IPS-18a (cell line): Measurements from ENCODE around the gene PPM1L.

ENCODE experiments used
- H3K27ac ChIP-seq: one replicate; pipeline ENCODE4 v1.5.1; 2013; ENCODE audit warnings: low read length
- H3K27me3 ChIP-seq: one replicate; pipeline ENCODE4 v1.6.1; 2013; ENCODE audit warnings: mild to moderate bottlenecking, low read length; ENCODE audit not compliant: control insufficient read depth, insufficient read depth
- H3K36me3 ChIP-seq: one replicate; pipeline ENCODE4 v1.6.1; 2013; ENCODE audit warnings: low read depth, low read length; ENCODE audit not compliant: control insufficient read depth
- H3K4me1 ChIP-seq: one replicate; pipeline ENCODE4 v1.6.1; 2013; ENCODE audit warnings: low read depth, low read length; ENCODE audit not compliant: control insufficient read depth
- H3K4me3 ChIP-seq: one replicate; pipeline ENCODE4 v1.5.1; 2013; ENCODE audit warnings: low read length
- H3K9ac ChIP-seq: one replicate; pipeline ENCODE4 v1.6.1; 2013; ENCODE audit warnings: mild to moderate bottlenecking, low read length, moderate library complexity
- H3K9me3 ChIP-seq: one replicate; pipeline ENCODE4 v1.6.1; 2013; ENCODE audit warnings: low read depth, low read length; ENCODE audit not compliant: control insufficient read depth

PPM1L gene

DNA sequence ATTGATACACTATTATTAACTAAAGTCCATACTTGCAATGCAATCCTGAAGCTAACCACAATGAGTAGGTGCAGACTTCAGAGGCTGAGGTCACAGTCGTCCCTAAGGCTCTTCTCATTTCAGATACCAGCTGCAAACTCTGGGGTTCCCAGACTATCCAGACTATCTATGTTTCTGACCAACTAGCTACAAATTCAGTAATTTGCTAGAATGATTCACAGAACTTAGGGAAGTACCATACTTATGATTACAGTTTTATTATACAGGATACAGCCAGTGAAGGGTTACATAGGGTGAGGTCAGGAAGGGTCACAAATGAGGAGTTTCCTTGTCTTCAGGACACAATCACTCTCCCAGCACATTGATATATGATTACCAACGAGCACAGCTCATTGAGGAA is 36.5 kb downstream of the PPM1L start:
- peaks cover 8% of the 10 kb centered on the region for H3K4me1 ChIP-seq
- no peaks in the 10 kb centered on the region for H3K27me3 ChIP-seq
- no peak overlapping the region for H3K27ac ChIP-seq
- no peaks in the 10 kb centered on the region for H3K36me3 ChIP-seq
- no peak overlapping the region for H3K9ac ChIP-seq
- H3K4me3 ChIP-seq: no peak overlapping the region
- peaks cover 3% of the 10 kb centered on the region for H3K9me3 ChIP-seq

DNA sequence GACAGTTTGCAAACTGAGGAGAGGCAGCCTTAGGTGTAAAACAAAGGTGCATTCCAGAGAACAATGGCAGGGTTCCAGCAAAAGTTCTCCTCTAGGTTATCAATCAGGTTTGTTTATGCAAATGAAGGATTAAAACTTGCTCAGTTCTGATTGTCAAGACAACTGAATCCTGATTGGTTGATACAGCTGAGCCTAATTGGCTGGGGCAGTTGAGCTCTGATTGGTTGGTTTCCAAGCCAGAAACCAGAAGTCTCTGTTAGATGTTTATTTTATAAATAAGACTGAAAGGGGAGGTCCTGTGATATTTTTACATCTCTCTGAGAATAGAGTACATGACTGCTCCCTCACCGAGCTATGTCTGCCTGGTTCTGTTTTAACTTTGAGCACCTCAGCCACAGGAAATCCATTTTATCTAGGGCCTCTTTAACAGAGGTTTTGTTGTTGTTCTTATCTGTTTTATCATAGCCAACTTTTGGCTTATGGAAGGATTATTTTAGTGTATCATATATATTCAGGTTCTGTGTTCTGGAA is 37.8 kb downstream of the PPM1L start:
- Histone ChIP-seq H3K27me3 (no peaks in the 10 kb centered on the region), H3K4me1 (peaks cover 8% of the 10 kb centered on the region), H3K36me3 (no peaks in the 10 kb centered on the region), H3K27ac (no peak overlapping the region), H3K9ac (no peak overlapping the region), H3K9me3 (no peaks in the 10 kb centered on the region), H3K4me3 (no peak overlapping the region)

DNA sequence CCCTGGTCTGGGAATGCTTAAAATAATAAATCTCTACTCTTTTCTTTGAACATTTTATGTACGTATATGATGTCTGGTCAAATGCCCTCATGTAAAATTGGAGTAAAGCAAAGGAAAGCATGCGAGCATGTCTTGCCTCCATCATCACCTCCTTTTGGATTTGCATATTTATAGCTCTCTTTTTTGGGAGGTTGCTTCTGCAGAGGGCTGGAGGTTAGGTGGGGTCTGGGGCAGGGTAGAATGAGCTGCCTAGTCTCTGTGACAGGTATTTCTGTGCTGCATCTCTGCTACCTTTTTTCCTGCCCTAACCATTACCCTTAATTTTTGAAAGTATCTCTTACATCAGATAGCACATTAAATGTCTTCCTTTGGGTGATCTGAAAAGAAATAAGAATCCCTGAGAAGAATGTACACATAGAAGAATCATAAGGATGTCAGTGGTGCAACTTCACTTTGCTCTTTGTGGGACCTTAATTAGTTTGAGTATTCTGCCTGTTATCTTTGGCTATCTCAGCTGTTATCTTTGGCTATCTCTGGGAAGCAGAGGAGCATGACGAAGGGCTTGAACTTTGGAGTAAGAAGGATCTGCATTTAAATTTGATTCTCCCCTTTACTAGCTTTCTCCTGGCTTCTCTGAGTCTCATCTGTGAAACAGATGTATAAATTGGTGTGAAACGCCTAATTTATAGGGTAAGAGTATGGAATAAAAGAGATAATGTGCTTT is 40.2 kb downstream of the PPM1L start:
- H3K9ac ChIP-seq: no peak overlapping the region

DNA sequence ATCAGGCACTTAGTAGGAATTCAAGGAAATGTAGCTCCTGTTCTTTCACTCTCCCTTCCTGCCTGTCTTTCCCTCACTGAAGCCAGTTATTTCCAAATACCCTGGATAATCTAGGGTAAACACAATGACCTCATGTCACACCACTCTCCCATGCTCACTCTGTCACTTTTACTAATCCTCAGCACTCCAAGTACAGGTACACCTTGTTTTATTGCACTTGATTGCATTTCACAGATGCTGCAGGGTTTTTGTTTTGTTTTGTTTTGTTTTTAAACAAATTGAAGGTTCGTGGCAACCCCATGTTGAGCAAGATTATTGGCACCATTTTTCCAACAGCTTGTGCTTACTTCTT is 40.8 kb downstream of the PPM1L start:
- peaks cover 8% of the 10 kb centered on the region for H3K4me1 ChIP-seq
- no peaks in the 10 kb centered on the region for H3K36me3 ChIP-seq
- no peak overlapping the region for H3K4me3 ChIP-seq
- H3K9ac ChIP-seq: no peak overlapping the region
- H3K9me3 ChIP-seq: no peaks in the 10 kb centered on the region
- no peak overlapping the region for H3K27ac ChIP-seq
- no peaks in the 10 kb centered on the region for H3K27me3 ChIP-seq

More for the DNA sequence above, 40.2 kb downstream of the PPM1L start:
- Histone ChIP-seq H3K27me3 (no peaks in the 10 kb centered on the region), H3K9me3 (no peaks in the 10 kb centered on the region), H3K36me3 (no peaks in the 10 kb centered on the region), H3K4me1 (peaks cover 8% of the 10 kb centered on the region), H3K27ac (no peak overlapping the region), H3K4me3 (no peak overlapping the region)

DNA sequence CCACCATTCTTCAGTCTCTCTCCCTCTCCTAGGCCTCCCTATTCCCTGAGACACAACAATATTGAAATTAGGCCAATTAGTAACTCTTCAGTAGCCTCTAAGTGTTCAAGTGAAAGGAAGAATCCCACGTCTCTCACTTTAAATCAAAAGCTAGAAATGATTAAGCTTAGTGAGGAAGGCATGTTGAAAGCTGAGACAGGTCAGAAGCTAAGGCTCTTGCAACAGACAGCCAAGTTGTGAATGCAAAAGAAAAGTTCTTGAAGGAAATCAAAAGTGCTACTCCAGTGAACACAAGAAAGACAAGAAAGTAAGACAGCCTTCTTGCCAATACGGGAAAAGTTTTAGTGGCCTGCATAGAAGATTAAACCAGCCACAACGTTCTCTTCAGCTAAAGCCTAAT is 41.3 kb downstream of the PPM1L start:
- no peak overlapping the region for H3K9ac ChIP-seq
- H3K27ac ChIP-seq: no peak overlapping the region
- peaks cover 8% of the 10 kb centered on the region for H3K4me1 ChIP-seq
- H3K36me3 ChIP-seq: no peaks in the 10 kb centered on the region
- H3K4me3 ChIP-seq: no peak overlapping the region
- no peaks in the 10 kb centered on the region for H3K9me3 ChIP-seq
- no peaks in the 10 kb centered on the region for H3K27me3 ChIP-seq

DNA sequence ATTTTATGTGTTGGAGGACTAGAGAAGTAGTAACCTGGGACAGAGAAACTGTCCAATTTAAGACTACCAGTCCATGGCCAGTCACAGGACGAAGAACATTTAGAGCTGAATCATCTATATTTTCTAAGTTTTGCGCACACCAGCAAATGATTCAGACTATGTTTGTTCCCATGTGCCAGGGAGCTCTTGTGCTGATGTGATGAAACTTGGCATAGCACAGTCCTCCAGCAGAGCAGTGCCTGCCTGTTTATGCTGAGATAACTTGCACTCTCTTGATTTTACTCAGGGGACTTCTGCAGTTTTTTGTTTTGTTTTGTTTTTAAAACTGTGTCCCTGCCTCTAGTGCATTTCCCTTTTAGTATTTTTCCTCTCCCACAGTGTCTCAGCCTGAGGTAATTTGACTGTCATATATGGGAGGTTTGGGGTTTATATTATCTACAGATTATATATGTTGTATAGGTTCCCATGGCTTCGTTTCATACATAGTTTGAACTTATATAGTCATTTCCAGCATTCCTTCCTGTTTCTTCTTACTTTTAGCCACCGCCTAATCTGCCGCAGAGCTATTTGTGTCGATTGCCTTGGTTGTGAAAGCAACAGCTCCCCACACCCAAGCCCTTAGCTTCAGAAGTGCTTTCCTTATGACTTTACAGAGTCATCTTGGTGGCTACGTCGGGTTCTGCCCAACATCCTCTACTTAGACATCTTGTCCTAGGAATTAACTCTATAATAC is 45.5 kb downstream of the PPM1L start:
- Histone ChIP-seq H3K9me3 (no peaks in the 10 kb centered on the region), H3K9ac (no peak overlapping the region), H3K27ac (no peak overlapping the region), H3K4me3 (no peak overlapping the region), H3K27me3 (no peaks in the 10 kb centered on the region), H3K36me3 (no peaks in the 10 kb centered on the region), H3K4me1 (no peaks in the 10 kb centered on the region)

DNA sequence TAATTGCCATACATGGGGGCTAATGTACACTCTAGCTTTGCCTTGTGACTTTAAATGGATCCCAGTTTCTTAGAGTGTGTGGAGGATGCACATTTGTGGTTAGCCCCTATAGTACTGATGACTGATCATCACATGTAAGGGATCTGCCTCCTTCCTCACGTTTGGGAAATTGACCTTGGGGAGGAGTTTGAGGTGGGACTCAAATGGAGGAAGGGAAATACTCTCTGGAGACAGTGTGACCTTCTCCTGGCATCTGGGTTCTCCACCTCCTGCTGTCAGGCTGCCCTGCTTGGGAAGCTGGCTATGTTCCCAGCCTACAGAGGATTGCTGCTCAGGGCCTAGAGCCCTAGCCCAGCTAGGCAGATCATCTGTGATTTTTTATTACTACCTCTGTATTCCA is 48.7 kb downstream of the PPM1L start:
- Histone ChIP-seq H3K9me3 (no peaks in the 10 kb centered on the region), H3K27ac (no peak overlapping the region), H3K36me3 (no peaks in the 10 kb centered on the region), H3K27me3 (no peaks in the 10 kb centered on the region), H3K9ac (no peak overlapping the region), H3K4me1 (no peaks in the 10 kb centered on the region), H3K4me3 (no peak overlapping the region)

DNA sequence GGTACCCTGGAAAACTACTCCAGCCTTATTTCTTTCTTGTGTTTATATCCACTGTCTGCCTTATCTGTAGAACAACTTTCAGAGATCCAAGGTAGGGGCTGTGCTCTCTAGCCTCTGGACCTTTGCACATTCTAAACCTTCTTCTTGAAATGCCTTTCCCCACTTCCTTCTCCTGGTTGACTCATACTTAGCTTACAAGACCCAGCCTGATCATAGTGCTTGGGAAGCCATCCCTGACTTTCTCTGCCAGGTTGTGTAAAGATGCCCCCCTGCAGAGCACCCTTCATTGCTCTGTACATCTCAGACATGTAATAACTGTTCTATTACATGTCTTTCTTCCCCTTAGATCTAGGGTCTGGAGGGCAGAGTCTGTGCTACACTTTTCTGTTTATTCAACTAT is 50.1 kb downstream of the PPM1L start:
- Histone ChIP-seq H3K9ac (no peak overlapping the region), H3K27me3 (no peaks in the 10 kb centered on the region), H3K4me1 (no peaks in the 10 kb centered on the region), H3K9me3 (no peaks in the 10 kb centered on the region), H3K27ac (no peak overlapping the region), H3K36me3 (no peaks in the 10 kb centered on the region), H3K4me3 (no peak overlapping the region)

DNA sequence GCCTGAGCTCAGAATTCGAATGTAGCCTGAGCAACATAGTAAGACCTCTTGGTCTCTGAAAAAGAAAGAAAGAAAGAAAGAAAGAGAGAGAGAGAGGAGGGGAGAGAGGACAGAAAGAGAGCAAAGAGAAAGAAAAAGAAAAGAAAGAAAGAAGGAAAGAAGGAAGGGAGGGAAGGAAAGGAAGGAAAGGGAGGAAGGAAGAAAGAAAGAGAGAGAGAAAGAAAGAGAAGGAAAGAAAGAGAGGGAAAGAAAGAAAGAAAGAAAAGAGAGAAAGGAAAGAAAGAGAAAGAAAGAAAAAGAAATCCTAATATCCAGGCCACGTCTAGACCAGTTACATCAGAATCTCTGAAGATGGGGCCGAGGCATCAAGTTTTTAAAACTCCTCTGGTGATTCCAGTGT is 50.7 kb downstream of the PPM1L start:
- Histone ChIP-seq H3K27me3 (no peaks in the 10 kb centered on the region), H3K4me3 (no peak overlapping the region), H3K27ac (no peak overlapping the region), H3K9me3 (no peaks in the 10 kb centered on the region), H3K36me3 (no peaks in the 10 kb centered on the region), H3K9ac (no peak overlapping the region), H3K4me1 (no peaks in the 10 kb centered on the region)

DNA sequence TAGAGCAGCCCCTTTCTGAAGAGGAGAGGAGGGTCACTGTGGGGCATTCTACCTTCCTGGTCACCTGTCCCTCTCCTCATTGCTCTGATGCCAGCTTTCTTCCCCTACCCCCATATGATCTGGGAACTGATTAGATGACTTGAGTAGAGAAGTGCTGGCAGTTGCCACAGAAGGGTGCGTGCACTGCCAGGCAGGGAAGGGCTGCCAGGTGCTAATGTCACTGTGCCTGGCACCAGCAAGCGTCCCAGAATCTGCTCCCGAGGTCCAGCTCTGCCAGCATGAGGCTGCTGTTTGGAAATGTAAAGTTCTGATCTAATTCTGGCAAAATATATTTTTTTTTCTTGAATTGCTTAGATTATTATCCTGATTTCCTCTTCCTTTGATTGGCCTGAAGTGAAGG is 52.8 kb downstream of the PPM1L start:
- H3K27me3 ChIP-seq: no peaks in the 10 kb centered on the region
- no peak overlapping the region for H3K27ac ChIP-seq
- no peaks in the 10 kb centered on the region for H3K36me3 ChIP-seq
- no peaks in the 10 kb centered on the region for H3K4me1 ChIP-seq
- no peak overlapping the region for H3K9ac ChIP-seq
- H3K4me3 ChIP-seq: no peak overlapping the region
- no peaks in the 10 kb centered on the region for H3K9me3 ChIP-seq

DNA sequence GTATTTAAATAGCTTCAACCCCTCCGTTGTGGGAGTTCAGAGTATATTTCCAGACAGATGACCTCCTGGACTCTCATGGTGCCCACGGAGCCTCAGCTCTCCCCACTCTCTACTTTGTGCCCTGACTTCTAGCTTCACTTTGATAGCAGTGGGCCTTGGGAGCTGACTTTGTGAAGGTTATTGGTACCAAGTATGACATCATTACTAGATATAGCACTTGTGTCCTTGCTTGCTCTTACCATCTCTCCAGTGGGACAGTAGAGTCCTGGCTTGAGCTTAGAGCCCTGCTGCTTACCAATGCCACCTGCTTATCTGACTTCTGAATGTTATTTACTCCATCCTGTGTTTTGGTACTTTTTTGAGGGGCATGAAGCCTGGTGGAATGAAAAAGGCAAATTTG is 53.4 kb downstream of the PPM1L start:
- H3K4me3 ChIP-seq: no peak overlapping the region
- H3K4me1 ChIP-seq: no peaks in the 10 kb centered on the region
- no peak overlapping the region for H3K9ac ChIP-seq
- no peaks in the 10 kb centered on the region for H3K9me3 ChIP-seq
- H3K36me3 ChIP-seq: no peaks in the 10 kb centered on the region
- H3K27ac ChIP-seq: no peak overlapping the region
- H3K27me3 ChIP-seq: no peaks in the 10 kb centered on the region
